GM06990 (cell line): ENCODE results near the gene DHX34.

ENCODE experiments used
- DNase-seq: peaks from one replicate; pipeline ENCODE4 v3.0.0-alpha.2; 2011; ENCODE audit not compliant: insufficient read length; ENCODE audit errors: extremely low read depth
- H3K27me3 ChIP-seq: replicated peaks from 2 replicates; pipeline ENCODE4 v1.6.0; 2011; ENCODE audit warnings: low read length; ENCODE audit not compliant: control insufficient read depth, insufficient read depth
- H3K36me3 ChIP-seq: 2 replicates; pipeline ENCODE4 v1.5.1; 2011; ENCODE audit warnings: low read length; ENCODE audit not compliant: control insufficient read depth, insufficient read depth
- H3K4me3 ChIP-seq: replicated peaks from 2 replicates; pipeline ENCODE4 v1.5.1; 2011; ENCODE audit warnings: low read depth, mild to moderate bottlenecking, control low read depth, low read length
- TF ChIP-seq, protein P1 (sequence below): IDR thresholded peaks from 2 replicates; pipeline ENCODE4 v1.5.1; 2011; ENCODE audit warnings: low read length, control low read depth, mild to moderate bottlenecking, inconsistent platforms; ENCODE audit not compliant: insufficient read depth, poor library complexity, severe bottlenecking

DHX34 gene

DNA sequence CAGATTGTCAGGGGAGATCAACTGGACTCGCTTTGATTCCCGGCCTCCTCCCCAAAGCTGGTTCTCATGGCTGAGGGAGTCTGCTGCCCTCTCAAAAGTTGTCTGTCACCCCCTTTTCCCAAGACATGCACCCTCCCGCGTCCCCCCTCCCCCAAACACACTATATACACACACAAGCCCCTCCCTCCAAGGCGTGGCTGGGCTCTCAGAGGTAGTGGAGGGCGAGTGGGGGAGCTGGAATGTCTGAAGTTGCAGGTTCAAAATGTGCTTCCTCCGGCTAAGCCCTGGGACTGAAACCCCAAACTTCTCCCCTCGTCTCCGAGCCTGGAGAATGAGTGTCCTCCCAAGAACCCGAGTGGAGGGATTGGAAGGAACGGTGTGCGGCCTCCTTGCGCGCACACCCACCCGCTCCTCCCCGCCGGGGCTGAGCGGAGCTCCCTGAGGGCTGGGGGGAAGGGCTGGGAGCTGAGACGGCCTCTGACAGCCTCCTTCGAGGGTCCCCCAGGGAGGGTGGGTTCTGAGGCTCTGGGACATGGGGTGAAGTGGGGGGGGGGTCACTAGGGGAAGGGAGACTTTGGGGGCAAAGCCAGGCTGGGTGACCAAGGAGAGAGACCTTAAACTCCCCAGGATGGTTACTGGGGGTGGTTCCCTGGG, 80.2 kb downstream of the DHX34 start:
- H3K27me3 ChIP-seq = no peaks in the 10 kb centered on the region; the same call in 1 of the 2 replicates
- H3K36me3 ChIP-seq = no peaks in the 10 kb centered on the region
- TF ChIP-seq, protein P1, sequence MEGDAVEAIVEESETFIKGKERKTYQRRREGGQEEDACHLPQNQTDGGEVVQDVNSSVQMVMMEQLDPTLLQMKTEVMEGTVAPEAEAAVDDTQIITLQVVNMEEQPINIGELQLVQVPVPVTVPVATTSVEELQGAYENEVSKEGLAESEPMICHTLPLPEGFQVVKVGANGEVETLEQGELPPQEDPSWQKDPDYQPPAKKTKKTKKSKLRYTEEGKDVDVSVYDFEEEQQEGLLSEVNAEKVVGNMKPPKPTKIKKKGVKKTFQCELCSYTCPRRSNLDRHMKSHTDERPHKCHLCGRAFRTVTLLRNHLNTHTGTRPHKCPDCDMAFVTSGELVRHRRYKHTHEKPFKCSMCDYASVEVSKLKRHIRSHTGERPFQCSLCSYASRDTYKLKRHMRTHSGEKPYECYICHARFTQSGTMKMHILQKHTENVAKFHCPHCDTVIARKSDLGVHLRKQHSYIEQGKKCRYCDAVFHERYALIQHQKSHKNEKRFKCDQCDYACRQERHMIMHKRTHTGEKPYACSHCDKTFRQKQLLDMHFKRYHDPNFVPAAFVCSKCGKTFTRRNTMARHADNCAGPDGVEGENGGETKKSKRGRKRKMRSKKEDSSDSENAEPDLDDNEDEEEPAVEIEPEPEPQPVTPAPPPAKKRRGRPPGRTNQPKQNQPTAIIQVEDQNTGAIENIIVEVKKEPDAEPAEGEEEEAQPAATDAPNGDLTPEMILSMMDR = no peak
- no peak overlapping the region for H3K4me3 ChIP-seq
- no peak for DNase-seq

DNA sequence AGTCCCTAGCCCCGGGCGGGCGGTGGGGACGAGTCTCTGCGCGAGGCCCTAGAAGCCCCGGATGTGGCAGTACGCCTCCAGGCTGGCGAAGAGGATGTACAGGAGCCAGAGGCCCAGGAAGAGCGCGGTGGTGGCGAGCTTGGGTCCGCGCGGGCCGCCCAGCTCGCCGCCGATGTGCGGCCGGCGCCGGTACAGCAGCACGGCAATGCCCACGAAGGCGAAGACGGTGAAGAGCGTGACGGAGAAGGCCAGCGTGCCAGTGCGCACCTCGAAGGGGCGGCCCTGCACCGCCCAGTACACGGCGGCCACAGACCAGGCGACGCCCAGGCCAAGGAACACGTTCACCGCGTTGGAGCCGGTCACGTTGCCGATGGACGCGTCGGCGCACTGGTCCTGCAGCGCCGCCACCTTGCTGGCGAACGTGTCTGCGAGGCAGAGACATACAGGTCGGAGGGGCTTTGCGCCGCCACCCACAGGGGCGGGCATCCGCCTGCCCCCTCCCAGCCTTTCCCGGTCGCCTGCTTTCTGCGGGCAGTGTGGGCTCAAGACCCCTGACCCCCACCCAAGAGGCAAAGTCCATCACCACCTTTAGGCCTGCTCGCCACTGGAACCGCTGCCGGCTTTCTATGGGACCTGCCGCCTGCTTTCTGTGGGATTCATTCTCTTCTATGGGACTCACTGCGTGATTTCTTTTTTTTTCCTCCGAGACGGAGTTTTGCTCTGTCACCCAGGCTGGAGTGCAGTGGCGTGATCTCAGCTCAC, 81.1 kb downstream of the DHX34 start:
- TF ChIP-seq, protein P1 = peak; percentile 6
- H3K4me3 ChIP-seq = no peak overlapping the region; the same call in 1 of the 2 replicates
- DNase-seq = peak; percentile 42
- H3K36me3 ChIP-seq = no peaks in the 10 kb centered on the region
- no peaks in the 10 kb centered on the region; the same call in 1 of the 2 replicates for H3K27me3 ChIP-seq

DNA sequence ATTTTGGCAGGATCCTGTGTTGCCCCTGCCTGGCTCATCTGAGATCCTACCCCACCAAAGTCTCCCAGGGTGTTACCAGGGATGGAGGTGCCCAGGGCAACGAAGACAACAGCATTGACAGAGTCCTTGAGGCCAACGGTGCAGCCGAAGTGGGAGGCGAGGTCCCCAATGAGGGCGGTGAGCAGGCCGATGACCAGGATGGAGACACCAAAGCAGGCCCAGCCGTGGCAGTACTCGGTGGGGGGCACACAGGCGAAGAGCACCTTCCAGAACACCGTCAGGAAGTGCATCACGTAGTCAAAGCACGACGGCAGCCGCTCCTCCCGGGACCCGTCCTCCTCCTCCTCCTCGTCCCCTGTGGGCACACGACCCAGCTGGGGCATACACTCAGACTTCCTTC, 83.0 kb downstream of the DHX34 start:
- no peak overlapping the region for H3K4me3 ChIP-seq
- DNase-seq = no peak
- no peaks in the 10 kb centered on the region for H3K36me3 ChIP-seq
- no peaks in the 10 kb centered on the region; the same call in 1 of the 2 replicates for H3K27me3 ChIP-seq
- TF ChIP-seq, protein P1 = no peak
